C4-2B (cell line): ENCODE measurements around the gene SULT6B1.

ENCODE experiments used
- H3K27ac ChIP-seq: fragments of 450-650 bp; 2 replicates; pipeline ENCODE4 v1.5.1; 2017
- ZFX ChIP-seq: fragments of 450-650 bp; IDR thresholded peaks from 2 replicates; pipeline ENCODE4 v1.6.1; 2017
- TF ChIP-seq, protein P1 (sequence below): fragments of 450-650 bp; conservative IDR thresholded peaks from 2 replicates; pipeline ENCODE4 v1.5.1; 2017; ENCODE audit warnings: mild to moderate bottlenecking

Gene SULT6B1

DNA sequence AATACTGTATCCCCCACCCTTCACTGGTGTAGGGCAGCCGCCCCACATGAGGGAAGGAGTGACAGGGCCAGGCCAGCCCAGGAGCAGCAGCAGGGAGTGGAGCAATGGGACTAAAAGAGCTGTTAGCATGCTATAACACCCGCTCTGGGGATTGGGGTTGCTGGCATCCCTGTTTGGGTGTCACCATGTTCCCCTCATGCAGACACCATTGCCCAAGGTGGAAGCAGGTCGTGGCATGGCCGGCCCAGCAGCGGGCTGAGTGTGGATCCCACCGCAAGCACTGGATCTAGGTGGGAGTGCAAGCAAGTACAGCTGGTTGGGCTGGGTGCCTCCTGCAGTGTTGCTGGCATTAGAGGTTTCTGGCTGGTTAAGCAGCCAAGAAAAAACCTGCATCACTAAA, 3.3 kb upstream of the SULT6B1 start:
- no peak overlapping the region for H3K27ac ChIP-seq
- TF ChIP-seq, protein P1, sequence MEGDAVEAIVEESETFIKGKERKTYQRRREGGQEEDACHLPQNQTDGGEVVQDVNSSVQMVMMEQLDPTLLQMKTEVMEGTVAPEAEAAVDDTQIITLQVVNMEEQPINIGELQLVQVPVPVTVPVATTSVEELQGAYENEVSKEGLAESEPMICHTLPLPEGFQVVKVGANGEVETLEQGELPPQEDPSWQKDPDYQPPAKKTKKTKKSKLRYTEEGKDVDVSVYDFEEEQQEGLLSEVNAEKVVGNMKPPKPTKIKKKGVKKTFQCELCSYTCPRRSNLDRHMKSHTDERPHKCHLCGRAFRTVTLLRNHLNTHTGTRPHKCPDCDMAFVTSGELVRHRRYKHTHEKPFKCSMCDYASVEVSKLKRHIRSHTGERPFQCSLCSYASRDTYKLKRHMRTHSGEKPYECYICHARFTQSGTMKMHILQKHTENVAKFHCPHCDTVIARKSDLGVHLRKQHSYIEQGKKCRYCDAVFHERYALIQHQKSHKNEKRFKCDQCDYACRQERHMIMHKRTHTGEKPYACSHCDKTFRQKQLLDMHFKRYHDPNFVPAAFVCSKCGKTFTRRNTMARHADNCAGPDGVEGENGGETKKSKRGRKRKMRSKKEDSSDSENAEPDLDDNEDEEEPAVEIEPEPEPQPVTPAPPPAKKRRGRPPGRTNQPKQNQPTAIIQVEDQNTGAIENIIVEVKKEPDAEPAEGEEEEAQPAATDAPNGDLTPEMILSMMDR = no peak
- TF ChIP-seq ZFX = no peak

DNA sequence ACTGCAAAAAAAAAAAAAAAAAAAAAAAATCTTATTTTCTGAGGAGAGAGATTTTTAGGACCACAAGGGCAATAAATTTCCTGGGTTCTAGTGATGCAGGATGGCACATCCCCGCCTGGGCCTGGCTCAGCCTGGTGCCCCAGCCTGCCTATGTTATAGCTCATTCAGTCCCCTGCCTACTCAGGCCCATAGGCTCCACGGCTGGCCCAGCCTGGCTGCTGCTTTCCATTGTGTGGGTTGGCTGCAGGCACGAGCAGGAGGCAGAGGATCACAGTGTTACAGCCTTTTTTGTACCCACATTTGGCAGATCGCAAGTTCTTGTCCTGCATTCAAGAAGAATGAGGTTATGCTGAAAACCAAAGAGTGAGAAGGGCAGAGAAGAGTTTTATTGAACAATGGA, 2.8 kb upstream of the SULT6B1 start:
- TF ChIP-seq, protein P1 = no peak
- TF ChIP-seq ZFX = no peak
- no peak overlapping the region for H3K27ac ChIP-seq

DNA sequence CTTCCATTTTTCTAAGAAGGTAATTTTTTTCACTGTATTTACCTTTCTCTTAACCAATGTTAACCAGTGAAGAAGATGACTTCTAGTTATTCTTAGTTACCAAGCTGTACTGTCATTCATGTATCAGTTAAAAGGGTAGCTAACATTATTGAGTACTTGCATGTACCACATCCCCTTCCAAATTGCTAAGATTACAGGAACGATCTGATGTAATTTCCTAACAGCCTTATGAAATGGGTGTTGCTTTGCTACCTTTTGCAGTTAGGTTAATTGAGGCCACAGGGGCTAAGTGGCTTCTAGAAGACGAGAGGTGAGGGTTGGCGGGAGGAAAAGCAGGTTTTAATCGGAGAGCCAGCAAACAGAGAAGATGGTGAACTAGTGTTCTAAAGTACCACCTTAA, 1.8 kb upstream of the SULT6B1 start:
- H3K27ac ChIP-seq = no peak overlapping the region
- TF ChIP-seq, protein P1 = no peak
- no peak for TF ChIP-seq ZFX

DNA sequence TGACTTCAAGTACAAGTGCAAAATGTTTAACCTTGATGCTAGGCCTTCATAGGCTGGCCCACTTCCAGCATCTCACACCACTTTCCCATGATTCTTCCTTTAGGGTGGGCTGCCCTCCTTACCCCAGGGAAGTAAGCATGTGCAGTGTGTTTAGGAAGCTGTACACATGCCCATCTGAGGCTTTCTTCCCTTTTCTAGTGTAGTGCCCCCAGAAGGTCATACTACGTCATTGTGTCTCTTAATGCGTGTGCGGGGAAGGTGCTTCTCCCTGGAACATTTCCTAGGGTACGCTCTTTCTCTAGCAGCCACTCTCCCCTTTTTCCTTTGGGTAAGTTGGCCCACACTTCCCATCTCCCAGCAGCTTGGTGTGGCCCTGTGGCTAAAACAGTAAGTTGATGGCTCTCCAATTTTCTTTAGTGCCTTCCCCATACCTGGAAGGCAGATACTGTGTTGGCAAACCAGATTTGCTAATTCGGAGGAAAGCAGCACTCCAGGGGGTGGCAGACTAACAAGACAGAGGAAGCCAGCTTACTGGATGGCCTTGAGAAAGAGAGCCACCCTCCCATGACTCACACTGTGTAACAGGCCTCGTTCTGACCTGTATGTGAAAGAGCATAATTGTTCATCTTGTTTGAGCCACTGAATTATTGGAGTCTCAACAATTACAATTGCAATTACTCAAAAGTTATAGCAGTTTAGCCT, 1.1 kb upstream of the SULT6B1 start:
- no peak overlapping the region for H3K27ac ChIP-seq
- no peak for TF ChIP-seq ZFX
- TF ChIP-seq, protein P1 = no peak

DNA sequence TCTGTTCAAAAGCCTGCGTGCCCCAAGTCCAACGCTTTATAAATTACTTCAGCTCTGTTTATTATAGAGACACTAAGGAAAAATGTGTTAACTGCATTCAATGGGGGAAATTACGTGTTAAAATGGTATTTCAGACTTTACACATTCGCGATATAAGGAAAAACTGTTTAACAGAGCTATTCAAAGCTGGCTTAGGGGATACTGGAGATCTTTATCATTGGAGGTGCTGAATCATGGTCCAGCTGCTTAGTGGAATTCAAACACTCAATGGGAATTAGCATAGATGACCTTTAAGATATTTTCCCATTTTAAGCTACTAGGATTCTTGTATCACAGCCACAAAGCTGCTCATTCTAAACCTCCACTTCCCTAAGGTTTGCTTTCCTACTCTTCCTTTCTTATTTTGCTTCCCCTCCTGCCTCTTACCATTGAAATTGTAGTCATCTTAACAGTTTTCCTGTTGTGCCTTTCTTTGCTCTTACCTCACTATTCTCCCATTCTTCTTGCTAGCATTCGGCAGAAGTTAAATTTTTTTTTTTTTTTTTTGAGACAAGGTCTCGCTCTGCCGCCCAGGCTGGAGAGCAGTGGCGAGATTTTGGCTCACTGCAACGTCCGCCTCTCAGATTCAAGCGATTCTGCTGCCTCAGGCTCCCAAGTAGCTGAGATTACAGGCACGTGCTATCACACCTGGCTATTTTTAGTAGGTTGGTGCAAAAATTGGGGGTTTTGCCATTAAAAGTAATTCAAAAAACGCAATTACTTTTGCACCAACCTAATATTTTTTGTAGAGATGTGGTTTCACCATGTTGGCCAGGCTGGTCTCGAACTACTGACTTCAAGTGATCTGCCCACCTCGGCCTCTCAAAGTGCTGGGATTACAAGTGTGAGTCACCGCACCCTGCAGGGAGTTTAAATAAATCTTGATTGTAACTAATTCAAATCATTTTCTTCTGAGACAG, 6.5 kb downstream of the SULT6B1 start:
- no peak overlapping the region for H3K27ac ChIP-seq
- TF ChIP-seq ZFX = no peak
- TF ChIP-seq, protein P1 = no peak

DNA sequence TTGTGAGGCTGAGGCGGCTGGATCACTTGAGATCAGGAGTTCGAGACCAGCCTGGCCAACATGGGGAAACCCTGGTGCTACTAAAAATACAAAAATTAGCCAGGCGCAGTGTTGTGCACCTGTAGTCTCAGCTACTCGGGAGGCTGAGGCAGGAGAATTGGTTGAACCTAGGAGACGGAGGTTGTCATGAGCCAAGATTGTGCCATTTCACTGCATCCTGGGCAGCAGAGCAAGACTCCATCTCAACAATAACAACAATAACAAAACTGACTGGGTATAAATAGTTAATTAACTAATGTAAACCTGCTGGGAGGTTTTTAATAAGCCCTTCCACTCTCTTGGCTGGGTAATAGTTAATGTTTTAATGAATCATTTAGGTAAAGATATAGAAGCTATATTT, 7.8 kb downstream of the SULT6B1 start:
- TF ChIP-seq, protein P1 = no peak
- no peak for TF ChIP-seq ZFX
- H3K27ac ChIP-seq = no peak overlapping the region
